ENCODE data around the gene FAM114A1. TPM values are rescaled to one million over a fixed set of nuclear protein-coding genes. Genes with fewer than 3 reads are reported as not detected.
A peak's percentile ranks its signal among the peaks of the same experiment; 100 is the strongest.

FAM114A1 gene
- total RNA-seq, 1 donor from 2014 or later, result 33.9 TPM

DNA sequence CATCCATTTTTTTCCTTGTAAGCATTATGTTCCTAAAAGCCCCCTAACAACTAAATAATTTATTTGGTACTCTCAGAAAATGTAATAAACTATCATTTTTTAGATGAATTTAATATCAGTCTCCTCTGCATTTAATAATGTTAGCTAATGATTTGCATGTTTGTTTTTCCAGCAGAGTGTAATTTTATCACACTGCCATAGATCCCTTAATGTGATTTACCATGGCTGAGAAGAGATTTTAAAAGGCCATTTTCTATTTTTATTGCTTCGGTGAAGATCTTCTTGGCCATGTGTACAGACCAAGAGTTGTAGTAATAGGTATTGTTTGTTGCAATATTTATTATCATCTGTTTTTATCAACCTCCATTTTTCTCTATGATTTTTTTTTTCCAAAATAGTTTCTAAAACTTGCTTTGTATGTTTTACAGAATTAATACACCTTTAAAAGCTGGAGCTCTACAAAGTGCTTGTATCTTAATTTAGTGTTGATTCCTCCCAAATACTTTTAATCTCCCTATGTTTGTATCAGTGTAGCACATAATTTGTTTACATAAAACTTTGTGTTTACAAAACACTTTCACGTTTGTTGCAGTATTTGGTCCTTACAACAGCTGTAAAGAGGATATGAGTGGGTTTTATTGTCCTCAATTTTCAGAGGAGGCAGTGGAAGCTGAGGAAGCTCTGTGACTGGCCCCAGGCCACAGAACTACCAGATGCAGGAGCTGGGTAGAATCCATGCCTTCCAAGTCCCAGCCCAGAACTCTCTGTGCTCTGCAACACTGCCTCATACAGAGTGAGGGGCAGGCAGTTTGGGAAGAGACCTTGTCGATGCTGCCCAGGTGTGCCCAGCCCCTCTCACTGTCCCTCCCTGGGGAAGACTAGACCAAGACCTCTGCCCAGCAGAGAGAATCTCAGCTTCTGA is 58.1 kb downstream of the FAM114A1 start:
- Mint-ChIP-seq H3K27ac (no peak overlapping the region), H3K9me3 (no peaks in the 10 kb centered on the region), H3K4me3 (no peak overlapping the region), H3K4me1 (ENCODE audit: unreplicated experiment) (peaks cover 17% of the 10 kb centered on the region), H3K36me3 (peaks cover 9% of the 10 kb centered on the region), H3K27me3 (no peaks in the 10 kb centered on the region)
- TF ChIP-seq, protein P1, sequence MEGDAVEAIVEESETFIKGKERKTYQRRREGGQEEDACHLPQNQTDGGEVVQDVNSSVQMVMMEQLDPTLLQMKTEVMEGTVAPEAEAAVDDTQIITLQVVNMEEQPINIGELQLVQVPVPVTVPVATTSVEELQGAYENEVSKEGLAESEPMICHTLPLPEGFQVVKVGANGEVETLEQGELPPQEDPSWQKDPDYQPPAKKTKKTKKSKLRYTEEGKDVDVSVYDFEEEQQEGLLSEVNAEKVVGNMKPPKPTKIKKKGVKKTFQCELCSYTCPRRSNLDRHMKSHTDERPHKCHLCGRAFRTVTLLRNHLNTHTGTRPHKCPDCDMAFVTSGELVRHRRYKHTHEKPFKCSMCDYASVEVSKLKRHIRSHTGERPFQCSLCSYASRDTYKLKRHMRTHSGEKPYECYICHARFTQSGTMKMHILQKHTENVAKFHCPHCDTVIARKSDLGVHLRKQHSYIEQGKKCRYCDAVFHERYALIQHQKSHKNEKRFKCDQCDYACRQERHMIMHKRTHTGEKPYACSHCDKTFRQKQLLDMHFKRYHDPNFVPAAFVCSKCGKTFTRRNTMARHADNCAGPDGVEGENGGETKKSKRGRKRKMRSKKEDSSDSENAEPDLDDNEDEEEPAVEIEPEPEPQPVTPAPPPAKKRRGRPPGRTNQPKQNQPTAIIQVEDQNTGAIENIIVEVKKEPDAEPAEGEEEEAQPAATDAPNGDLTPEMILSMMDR (conservative IDR thresholded peaks at IDR 0.05), result no peak
- DNase-seq (ENCODE audit: extremely low spot score, unreplicated experiment), result no peak

DNA sequence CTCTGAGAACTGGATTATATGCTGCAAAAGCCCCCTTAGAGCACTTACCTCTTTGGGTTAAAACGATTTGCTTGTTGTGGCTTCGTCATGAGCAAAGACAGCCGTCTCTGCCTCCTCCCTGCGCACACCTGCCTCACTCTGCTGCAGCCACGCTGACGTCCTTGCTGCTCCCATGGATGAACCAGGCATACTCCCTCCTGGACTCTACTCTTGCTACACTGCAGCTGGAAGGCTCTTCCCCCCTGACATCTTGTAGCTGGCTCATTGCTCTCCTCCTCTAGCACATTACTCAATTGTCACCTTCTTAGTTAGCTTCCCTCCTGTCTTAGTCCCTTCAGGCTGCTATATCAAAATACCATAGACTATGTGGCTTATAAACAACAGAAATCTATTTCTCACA is 59.3 kb downstream of the FAM114A1 start:
- TF ChIP-seq, protein P1 (conservative IDR thresholded peaks at IDR 0.05), result no peak
- no peaks in the 10 kb centered on the region for H3K27me3 Mint-ChIP-seq
- no peak overlapping the region for H3K4me3 Mint-ChIP-seq
- peaks cover 10% of the 10 kb centered on the region for H3K36me3 Mint-ChIP-seq
- no peak for DNase-seq (ENCODE audit: extremely low spot score, unreplicated experiment)
- no peak overlapping the region for H3K27ac Mint-ChIP-seq
- no peaks in the 10 kb centered on the region for H3K9me3 Mint-ChIP-seq
- H3K4me1 Mint-ChIP-seq (ENCODE audit: unreplicated experiment), result peaks cover 17% of the 10 kb centered on the region

DNA sequence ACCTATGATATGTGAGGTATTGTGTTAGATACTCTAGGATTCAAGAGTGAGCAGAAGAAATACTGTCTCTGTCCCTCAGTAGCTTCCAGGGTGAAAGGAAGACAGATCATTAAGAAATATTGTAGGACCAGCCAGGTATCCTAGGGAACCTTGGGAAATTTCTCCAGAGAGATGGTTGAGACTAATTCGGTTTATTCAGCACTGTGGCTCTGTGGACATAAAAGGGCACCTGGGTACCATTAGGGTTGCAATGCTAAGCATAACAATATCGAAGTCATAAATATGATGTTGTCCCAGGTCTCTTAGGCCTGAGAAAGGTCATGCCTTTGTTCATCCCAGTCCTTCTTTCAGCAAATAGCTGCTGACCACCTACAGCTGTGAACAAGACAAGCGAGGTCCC is 61.0 kb downstream of the FAM114A1 start:
- H3K27ac Mint-ChIP-seq, result no peak overlapping the region
- TF ChIP-seq, protein P1 (conservative IDR thresholded peaks at IDR 0.05), result no peak
- H3K9me3 Mint-ChIP-seq, result no peaks in the 10 kb centered on the region
- H3K4me3 Mint-ChIP-seq, result no peak overlapping the region
- DNase-seq (ENCODE audit: extremely low spot score, unreplicated experiment), result no peak
- H3K36me3 Mint-ChIP-seq, result peaks cover 14% of the 10 kb centered on the region
- H3K27me3 Mint-ChIP-seq, result no peaks in the 10 kb centered on the region
- H3K4me1 Mint-ChIP-seq (ENCODE audit: unreplicated experiment), result peaks cover 17% of the 10 kb centered on the region

DNA sequence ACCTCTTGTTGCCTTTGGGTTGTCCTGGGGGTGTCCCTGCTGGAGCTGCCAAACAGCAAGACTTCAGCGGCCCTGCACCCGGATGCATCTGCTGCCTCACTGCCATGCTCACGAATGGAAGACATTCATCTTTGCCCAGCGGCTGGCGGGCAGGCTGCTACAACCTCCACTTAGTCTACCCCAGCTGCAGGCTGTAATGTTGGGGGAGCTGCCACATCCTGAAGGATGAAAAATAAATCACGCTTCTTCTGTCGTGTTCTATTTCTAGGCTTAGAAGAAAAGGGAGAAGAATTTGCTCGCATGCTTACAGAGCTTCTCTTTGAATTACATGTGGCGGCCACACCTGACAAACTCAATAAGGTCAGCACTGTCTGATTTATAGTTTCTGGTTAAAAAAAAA is 61.4 kb downstream of the FAM114A1 start:
- H3K4me3 Mint-ChIP-seq, result no peak overlapping the region
- H3K9me3 Mint-ChIP-seq, result no peaks in the 10 kb centered on the region
- DNase-seq (ENCODE audit: extremely low spot score, unreplicated experiment), result no peak
- no peak overlapping the region for H3K27ac Mint-ChIP-seq
- TF ChIP-seq, protein P1 (conservative IDR thresholded peaks at IDR 0.05), result no peak
- H3K36me3 Mint-ChIP-seq, result peaks cover 14% of the 10 kb centered on the region
- H3K27me3 Mint-ChIP-seq, result no peaks in the 10 kb centered on the region
- H3K4me1 Mint-ChIP-seq (ENCODE audit: unreplicated experiment), result peaks cover 17% of the 10 kb centered on the region

DNA sequence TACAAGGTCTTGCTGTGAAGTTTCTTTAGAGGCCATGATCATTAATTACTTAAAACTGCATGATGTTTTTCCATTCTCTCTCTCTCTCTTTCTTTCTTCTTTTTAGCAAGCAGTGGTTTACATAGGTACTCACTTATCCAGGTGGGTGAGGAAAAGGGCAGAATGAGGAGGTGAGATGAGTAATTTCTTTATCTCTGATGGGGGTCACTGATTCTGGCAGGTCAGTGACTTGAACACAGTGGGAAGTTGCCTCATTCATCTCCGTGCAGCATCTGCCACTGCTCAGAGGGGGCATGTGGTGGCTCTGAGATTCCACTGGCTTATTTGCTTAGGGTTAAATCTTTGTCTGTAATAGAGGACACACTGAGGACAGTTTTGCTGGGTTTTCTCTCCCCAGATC is 62.6 kb downstream of the FAM114A1 start:
- H3K36me3 Mint-ChIP-seq, result peaks cover 14% of the 10 kb centered on the region
- H3K27ac Mint-ChIP-seq, result no peak overlapping the region

More for the DNA sequence above, 62.6 kb downstream of the FAM114A1 start:
- Mint-ChIP-seq H3K4me1 (ENCODE audit: unreplicated experiment) (peaks cover 17% of the 10 kb centered on the region), H3K27me3 (no peaks in the 10 kb centered on the region), H3K9me3 (no peaks in the 10 kb centered on the region), H3K4me3 (peak overlapping the region; percentile 22)
- no peak for DNase-seq (ENCODE audit: extremely low spot score, unreplicated experiment)
- TF ChIP-seq, protein P1 (conservative IDR thresholded peaks at IDR 0.05), result no peak
